DOHH2 (cell line): Measurements from ENCODE around the gene ZNF568.

ENCODE experiments used
- H3F3A ChIP-seq: fragments of 200-600 bp; sonication (generic), shearing (Covaris generic); 2 replicates; pipeline ENCODE4 v1.6.0; 2016; ENCODE audit warnings: antibody characterized with exemption, mild to moderate bottlenecking; ENCODE audit not compliant: control insufficient read depth, insufficient read depth
- H3K27ac ChIP-seq: fragments of 200-600 bp; sonication (generic); 2 replicates; pipeline ENCODE4 v1.5.1; 2014; ENCODE audit warnings: low read depth, mild to moderate bottlenecking, low read length, moderate library complexity
- H3K27me3 ChIP-seq: fragments of 200-600 bp; sonication (generic); 2 replicates; pipeline ENCODE4 v1.6.1; 2014; ENCODE audit warnings: mild to moderate bottlenecking, low read length, mixed read lengths; ENCODE audit not compliant: control insufficient read depth
- H3K36me3 ChIP-seq: fragments of 200-600 bp; sonication (generic); 2 replicates; pipeline ENCODE4 v1.6.1; 2014; ENCODE audit warnings: mild to moderate bottlenecking, low read length, moderate library complexity, mixed read lengths; ENCODE audit not compliant: control insufficient read depth
- H3K4me1 ChIP-seq: fragments of 200-600 bp; sonication (generic); 2 replicates; pipeline ENCODE4 v1.6.1; 2014; ENCODE audit warnings: mild to moderate bottlenecking, low read length, mixed read lengths; ENCODE audit not compliant: control insufficient read depth
- H3K4me2 ChIP-seq: fragments of 200-600 bp; sonication (generic); 2 replicates; pipeline ENCODE4 v1.6.0; 2014; ENCODE audit warnings: mild to moderate bottlenecking, low read length, moderate library complexity
- H3K4me3 ChIP-seq: fragments of 200-600 bp; sonication (generic); 2 replicates; pipeline ENCODE4 v1.5.1; 2014; ENCODE audit warnings: mild to moderate bottlenecking, low read length, mixed read lengths
- H3K79me2 ChIP-seq: fragments of 200-600 bp; sonication (generic); 2 replicates; pipeline ENCODE4 v1.6.1; 2014; ENCODE audit warnings: mild to moderate bottlenecking, low read length, mixed read lengths; ENCODE audit not compliant: control insufficient read depth
- H3K9me2 ChIP-seq: fragments of 200-600 bp; sonication (generic); replicated peaks from 2 replicates; pipeline ENCODE4 v1.6.1; 2014; ENCODE audit warnings: mild to moderate bottlenecking, low read length, mixed read lengths; ENCODE audit not compliant: control insufficient read depth
- H3K9me3 ChIP-seq: fragments of 200-600 bp; sonication (generic); 2 replicates; pipeline ENCODE4 v1.6.1; 2014; ENCODE audit warnings: antibody characterized with exemption, low read length, mixed read lengths; ENCODE audit not compliant: control insufficient read depth, insufficient read depth
- H4K20me1 ChIP-seq: fragments of 200-600 bp; sonication (generic); 2 replicates; pipeline ENCODE4 v1.6.0; 2014; ENCODE audit warnings: low read depth, mild to moderate bottlenecking, antibody characterized with exemption, low read length, moderate library complexity; ENCODE audit not compliant: control insufficient read depth, insufficient read depth
- EZH2phosphoT487 ChIP-seq: fragments of 200-600 bp; sonication (generic); IDR thresholded peaks from 2 replicates; pipeline ENCODE4 v1.6.1; 2017; ENCODE audit warnings: borderline replicate concordance, mild to moderate bottlenecking, antibody characterized with exemption, low read length, moderate library complexity, mixed read lengths
- TF ChIP-seq, protein P1 (sequence below): fragments of 200-600 bp; sonication (generic); IDR thresholded peaks from one replicate; pipeline ENCODE4 v1.5.1; 2014; ENCODE audit warnings: antibody characterized with exemption, mild to moderate bottlenecking, low read depth, low read length; ENCODE audit not compliant: poor library complexity, severe bottlenecking

ZNF568 gene

DNA sequence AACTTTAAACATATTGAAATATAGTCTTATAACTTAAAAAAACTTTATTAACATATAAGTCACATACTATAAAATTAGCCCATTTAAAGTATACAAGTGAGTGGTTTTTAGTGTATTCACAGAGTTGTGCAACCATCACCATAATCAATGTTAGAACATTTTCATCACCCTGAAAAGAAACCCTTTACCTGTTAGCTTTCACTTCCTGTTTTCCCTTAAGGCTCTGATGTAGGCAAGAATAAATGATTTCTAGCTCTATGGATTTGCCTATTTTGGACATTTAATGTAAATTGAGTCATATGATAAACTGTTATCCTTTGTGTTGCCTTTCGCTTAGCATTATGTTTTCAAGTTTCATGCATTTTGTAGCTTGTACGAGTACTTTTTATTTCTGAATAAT, 15.6 kb downstream of the ZNF568 start:
- no peaks in the 10 kb centered on the region; the same call in 1 of the 2 replicates for H3K9me3 ChIP-seq
- H3K79me2 ChIP-seq = no peaks in the 10 kb centered on the region

DNA sequence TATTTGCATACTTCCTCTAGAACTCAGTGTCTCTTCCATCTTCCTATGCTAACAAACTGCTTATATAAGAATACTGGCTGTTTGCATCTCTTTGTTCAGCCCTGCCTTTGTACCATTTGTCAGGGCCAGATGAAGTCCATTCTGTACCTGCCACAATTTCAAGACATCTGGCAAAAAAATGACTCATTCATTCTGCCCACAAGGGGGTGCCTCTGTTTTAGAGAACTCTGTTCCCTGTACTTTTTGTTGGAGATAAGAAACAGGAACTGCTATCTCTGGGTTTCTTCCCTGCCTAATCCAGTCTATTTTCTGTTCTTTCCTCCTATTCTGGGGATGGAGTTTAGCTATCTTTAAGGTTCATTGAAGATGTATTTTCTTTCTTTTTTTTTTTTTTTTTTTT, 23.0 kb downstream of the ZNF568 start:
- Histone ChIP-seq H3K27ac (no peak overlapping the region), H3K4me3 (no peak overlapping the region), H4K20me1 (no peaks in the 10 kb centered on the region), H3K9me3 (peaks cover 5% of the 10 kb centered on the region; the same call in 1 of the 2 replicates), H3K4me1 (no peaks in the 10 kb centered on the region), H3K9me2 (no peaks in the 10 kb centered on the region), H3K27me3 (no peaks in the 10 kb centered on the region), H3K36me3 (no peaks in the 10 kb centered on the region), H3F3A (no peaks in the 10 kb centered on the region), H3K4me2 (no peak overlapping the region), H3K79me2 (no peaks in the 10 kb centered on the region)
- TF ChIP-seq, protein P1, sequence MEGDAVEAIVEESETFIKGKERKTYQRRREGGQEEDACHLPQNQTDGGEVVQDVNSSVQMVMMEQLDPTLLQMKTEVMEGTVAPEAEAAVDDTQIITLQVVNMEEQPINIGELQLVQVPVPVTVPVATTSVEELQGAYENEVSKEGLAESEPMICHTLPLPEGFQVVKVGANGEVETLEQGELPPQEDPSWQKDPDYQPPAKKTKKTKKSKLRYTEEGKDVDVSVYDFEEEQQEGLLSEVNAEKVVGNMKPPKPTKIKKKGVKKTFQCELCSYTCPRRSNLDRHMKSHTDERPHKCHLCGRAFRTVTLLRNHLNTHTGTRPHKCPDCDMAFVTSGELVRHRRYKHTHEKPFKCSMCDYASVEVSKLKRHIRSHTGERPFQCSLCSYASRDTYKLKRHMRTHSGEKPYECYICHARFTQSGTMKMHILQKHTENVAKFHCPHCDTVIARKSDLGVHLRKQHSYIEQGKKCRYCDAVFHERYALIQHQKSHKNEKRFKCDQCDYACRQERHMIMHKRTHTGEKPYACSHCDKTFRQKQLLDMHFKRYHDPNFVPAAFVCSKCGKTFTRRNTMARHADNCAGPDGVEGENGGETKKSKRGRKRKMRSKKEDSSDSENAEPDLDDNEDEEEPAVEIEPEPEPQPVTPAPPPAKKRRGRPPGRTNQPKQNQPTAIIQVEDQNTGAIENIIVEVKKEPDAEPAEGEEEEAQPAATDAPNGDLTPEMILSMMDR = no peak
- TF ChIP-seq EZH2phosphoT487 = no peak

More for the DNA sequence above, 15.6 kb downstream of the ZNF568 start:
- Histone ChIP-seq H3K9me2 (no peaks in the 10 kb centered on the region), H4K20me1 (no peaks in the 10 kb centered on the region), H3K27ac (no peak overlapping the region), H3K36me3 (no peaks in the 10 kb centered on the region), H3K27me3 (no peaks in the 10 kb centered on the region), H3K4me2 (no peak overlapping the region), H3K4me1 (no peaks in the 10 kb centered on the region), H3F3A (no peaks in the 10 kb centered on the region), H3K4me3 (no peak overlapping the region)
- TF ChIP-seq, protein P1 = no peak
- TF ChIP-seq EZH2phosphoT487 = no peak

- Histone ChIP-seq H3K4me1 (no peaks in the 10 kb centered on the region), H3K27me3 (no peaks in the 10 kb centered on the region), H3K79me2 (no peaks in the 10 kb centered on the region), H3K27ac (no peak overlapping the region), H3K36me3 (no peaks in the 10 kb centered on the region), H3K4me3 (no peak overlapping the region), H3F3A (no peaks in the 10 kb centered on the region), H3K4me2 (no peak overlapping the region), H3K9me2 (no peaks in the 10 kb centered on the region), H4K20me1 (no peaks in the 10 kb centered on the region), H3K9me3 (peaks cover 25% of the 10 kb centered on the region)
- TF ChIP-seq EZH2phosphoT487 = no peak
- TF ChIP-seq, protein P1 = no peak
Observed at GRCh38 chr19:36950335-36951119, 34.4 kb downstream of the ZNF568 start.
